ENCODE measurements around the gene LACTBL1.
"Not testable (repeated sequence)": the region's sequence is repeated elsewhere in the genome, so short reads cannot be mapped to it uniquely, and the experiment has no call there.

The LACTBL1 gene

GRCh38 chr1:22976461-22977243 lies 4.0 kb upstream of the LACTBL1 start:
- peak; percentile 82 for DNase-seq

- DNase-seq = no peak
Observed at GRCh38 chr1:22976127-22976460, 3.4 kb upstream of the LACTBL1 start.

GRCh38 chr1:22975694-22976093 lies 3.0 kb upstream of the LACTBL1 start:
- DNase-seq = no peak

GRCh38 chr1:22971611-22972405 lies 858 bp downstream of the LACTBL1 start:
- DNase-seq = no peak

- DNase-seq = no peak
Observed at GRCh38 chr1:22971161-22971560, 1.5 kb downstream of the LACTBL1 start.

- DNase-seq = no peak
Observed at GRCh38 chr1:22970096-22970495, 2.6 kb downstream of the LACTBL1 start.

GRCh38 chr1:22969304-22969709 lies 3.4 kb downstream of the LACTBL1 start:
- DNase-seq = peak; percentile 98

- no peak for DNase-seq
Observed at GRCh38 chr1:22967833-22968232, 4.8 kb downstream of the LACTBL1 start.

GRCh38 chr1:22966309-22966708 lies 6.4 kb downstream of the LACTBL1 start:
- DNase-seq = no peak

GRCh38 chr1:22963044-22963677 lies 9.5 kb downstream of the LACTBL1 start:
- DNase-seq = no peak

- no peak for DNase-seq
Observed at GRCh38 chr1:22962558-22962957, 10.1 kb downstream of the LACTBL1 start.

- DNase-seq = no peak
Observed at GRCh38 chr1:22959545-22960360, 12.9 kb downstream of the LACTBL1 start.

GRCh38 chr1:22958556-22958955 lies 14.1 kb downstream of the LACTBL1 start:
- no peak for DNase-seq

- DNase-seq = no peak
Observed at GRCh38 chr1:22957066-22957465, 15.6 kb downstream of the LACTBL1 start.

GRCh38 chr1:22955146-22955545 lies 17.5 kb downstream of the LACTBL1 start:
- no peak for DNase-seq

GRCh38 chr1:22953740-22954141 lies 18.9 kb downstream of the LACTBL1 start:
- no peak for DNase-seq

GRCh38 chr1:22953057-22953739 lies 19.5 kb downstream of the LACTBL1 start:
- no peak for DNase-seq

- no peak for DNase-seq
Observed at GRCh38 chr1:22952694-22953056, 20.0 kb downstream of the LACTBL1 start.

- peak; percentile 65 for DNase-seq
Observed at GRCh38 chr1:22951796-22952195, 20.9 kb downstream of the LACTBL1 start.

GRCh38 chr1:22949822-22950331 lies 22.8 kb downstream of the LACTBL1 start:
- DNase-seq = no peak

GRCh38 chr1:22945171-22945570 lies 27.5 kb downstream of the LACTBL1 start:
- DNase-seq = not testable (repeated sequence)
